GM21381 (cell line): ENCODE measurements around the gene LDAH.

Source experiments
- ATAC-seq: cut with Tn5 transposase; IDR thresholded peaks from one replicate; pipeline ENCODE4 v1.9.1; 2021; ENCODE audit warnings: mild to moderate bottlenecking, moderate library complexity; ENCODE audit not compliant: unreplicated experiment

Gene LDAH

GRCh38 chr2:20689428-20690264, 133.3 kb downstream of the LDAH start:
- ATAC-seq = no peak

GRCh38 chr2:20687260-20687832, 135.6 kb downstream of the LDAH start:
- no peak for ATAC-seq

- no peak for ATAC-seq
These were observed 138.3 kb downstream of the LDAH start for GRCh38 chr2:20684581-20685063.

- ATAC-seq = no peak
These were observed 140.6 kb downstream of the LDAH start for GRCh38 chr2:20682167-20682920.

GRCh38 chr2:20680744-20681375, 142.0 kb downstream of the LDAH start:
- ATAC-seq = no peak

- no peak for ATAC-seq
These were observed 144.1 kb downstream of the LDAH start for GRCh38 chr2:20678780-20679179.

GRCh38 chr2:20678086-20678395, 144.9 kb downstream of the LDAH start:
- ATAC-seq = no peak

- ATAC-seq = peak; percentile 33
These were observed 145.4 kb downstream of the LDAH start for GRCh38 chr2:20677301-20678085.

GRCh38 chr2:20676353-20677215, 146.3 kb downstream of the LDAH start:
- ATAC-seq = peak; percentile 85

GRCh38 chr2:20675701-20676352, 147.1 kb downstream of the LDAH start:
- peak; percentile 55 for ATAC-seq

GRCh38 chr2:20674974-20675679, 147.8 kb downstream of the LDAH start:
- ATAC-seq = no peak

GRCh38 chr2:20674309-20674965, 148.5 kb downstream of the LDAH start:
- ATAC-seq = no peak

GRCh38 chr2:20673686-20674308, 149.1 kb downstream of the LDAH start:
- ATAC-seq = no peak

GRCh38 chr2:20672201-20672951, 150.5 kb downstream of the LDAH start:
- no peak for ATAC-seq

GRCh38 chr2:20671736-20672080, 151.2 kb downstream of the LDAH start:
- ATAC-seq = no peak

GRCh38 chr2:20671036-20671735, 151.7 kb downstream of the LDAH start:
- no peak for ATAC-seq
